GM23338 (cell line): ENCODE results near the gene CSNK1G1. TPM values are rescaled to one million over a fixed set of nuclear protein-coding genes. Genes with fewer than 3 reads are reported as not detected.
"Not testable (repeated sequence)": the region's sequence is repeated elsewhere in the genome, so short reads cannot be mapped to it uniquely, and the experiment has no call there.

Experiments used
- ATAC-seq: fragments of 200-7000 bp; cut with Tn5 transposase; 3 replicates; pipeline ENCODE4 v1.9.1; 2020
- DNase-seq: peaks from one replicate; pipeline ENCODE4 v3.0.0-alpha.2; 2015; ENCODE audit warnings: low spot score
- H2AFZ ChIP-seq: fragments of 200-600 bp; sonication (generic); 2 replicates; pipeline ENCODE4 v1.8.0; 2016; ENCODE audit warnings: antibody characterized with exemption, mild to moderate bottlenecking, moderate library complexity
- H3F3A ChIP-seq: fragments of 200-600 bp; sonication (generic); replicated peaks from 2 replicates; pipeline ENCODE4 v1.8.0; 2017; ENCODE audit warnings: antibody characterized with exemption, mixed run types, low read depth
- H3K27ac ChIP-seq: fragments of 200-600 bp; sonication (generic); 2 replicates; pipeline ENCODE4 v1.6.1; 2016; ENCODE audit warnings: low read depth
- H3K27me3 ChIP-seq: fragments of 200-600 bp; sonication (generic); 2 replicates; pipeline ENCODE4 v1.8.0; 2016; ENCODE audit warnings: mild to moderate bottlenecking, mixed run types, moderate library complexity; ENCODE audit not compliant: insufficient read depth
- H3K36me3 ChIP-seq: fragments of 200-600 bp; sonication (generic); 2 replicates; pipeline ENCODE4 v1.8.0; 2016; ENCODE audit warnings: mild to moderate bottlenecking; ENCODE audit not compliant: insufficient read depth
- H3K4me1 ChIP-seq: fragments of 200-600 bp; sonication (generic); 2 replicates; pipeline ENCODE4 v1.8.0; 2016; ENCODE audit warnings: mild to moderate bottlenecking, moderate library complexity; ENCODE audit not compliant: insufficient read depth
- H3K4me2 ChIP-seq: fragments of 200-600 bp; sonication (generic); 2 replicates; pipeline ENCODE4 v1.7.1; 2017; ENCODE audit warnings: mixed run types
- H3K4me3 ChIP-seq: fragments of 200-600 bp; sonication (generic); 2 replicates; pipeline ENCODE4 v1.6.1; 2016; ENCODE audit warnings: mixed run types
- H3K79me2 ChIP-seq: fragments of 200-600 bp; sonication (generic); replicated peaks from 2 replicates; pipeline ENCODE4 v1.8.0; 2017; ENCODE audit warnings: mild to moderate bottlenecking; ENCODE audit not compliant: insufficient read depth
- H3K9me2 ChIP-seq: fragments of 200-600 bp; sonication (generic); 2 replicates; pipeline ENCODE4 v1.8.0; 2017; ENCODE audit not compliant: insufficient read depth
- H4K20me1 ChIP-seq: fragments of 200-600 bp; sonication (generic); replicated peaks from 2 replicates; pipeline ENCODE4 v1.8.0; 2017; ENCODE audit warnings: mild to moderate bottlenecking; ENCODE audit not compliant: insufficient read depth
- H3K27ac Mint-ChIP-seq: 2 replicates; pipeline ENCODE4 v1.8.0; 2020; ENCODE audit warnings: inconsistent platforms, mild to moderate bottlenecking, moderate library complexity, mixed read lengths
- H3K27me3 Mint-ChIP-seq: 3 replicates; pipeline ENCODE4 v1.8.0; 2022; ENCODE audit warnings: low read depth, mild to moderate bottlenecking, moderate library complexity, mixed read lengths, inconsistent platforms; ENCODE audit not compliant: insufficient read depth, poor library complexity
- H3K36me3 Mint-ChIP-seq: 3 replicates; pipeline ENCODE4 v1.8.0; 2021; ENCODE audit warnings: low read depth, mild to moderate bottlenecking, inconsistent platforms, moderate library complexity, mixed read lengths
- H3K4me1 Mint-ChIP-seq: 3 replicates; pipeline ENCODE4 v1.8.0; 2020; ENCODE audit warnings: mild to moderate bottlenecking, inconsistent platforms, mixed read lengths
- H3K4me3 Mint-ChIP-seq: 3 replicates; pipeline ENCODE4 v1.8.0; 2021; ENCODE audit warnings: moderate library complexity, mild to moderate bottlenecking, inconsistent platforms, mixed read lengths
- H3K9me3 Mint-ChIP-seq: 3 replicates; pipeline ENCODE4 v1.8.0; 2020; ENCODE audit warnings: moderate library complexity, mild to moderate bottlenecking, inconsistent platforms, mixed read lengths
- CREB1 ChIP-seq: fragments of 250-450 bp; sonication (Bioruptor Pico); IDR thresholded peaks from 2 replicates; pipeline ENCODE4 v1.5.0; 2020; ENCODE audit warnings: low read depth, mild to moderate bottlenecking, moderate library complexity
- EZH2phosphoT487 ChIP-seq: fragments of 200-600 bp; sonication (generic); IDR thresholded peaks from one replicate; pipeline ENCODE4 v1.8.1; 2018; ENCODE audit warnings: antibody characterized with exemption; ENCODE audit not compliant: unreplicated experiment
- JUNB ChIP-seq: IDR thresholded peaks from one replicate; pipeline ENCODE4 v1.6.1; 2016; ENCODE audit warnings: antibody characterized with exemption; ENCODE audit not compliant: unreplicated experiment
- POLR2AphosphoS5 ChIP-seq: IDR thresholded peaks from 2 replicates; pipeline ENCODE4 v1.6.1; 2016; ENCODE audit warnings: antibody characterized with exemption, low read depth
- STAT1 ChIP-seq: IDR thresholded peaks from one replicate; pipeline ENCODE4 v1.6.1; 2016; ENCODE audit warnings: antibody characterized with exemption; ENCODE audit not compliant: unreplicated experiment
- ZNF331 ChIP-seq: fragments of 250-450 bp; sonication (Bioruptor Pico); IDR thresholded peaks from 2 replicates; pipeline ENCODE4 v1.5.0; 2020; ENCODE audit warnings: low read depth, mild to moderate bottlenecking, moderate library complexity
- polyA plus RNA-seq: library from polyadenylated mRNA; unstranded; fragments of >200 nt; fragmentation: Nextera tagmentation; extraction: Ambion mirVana; gene quantifications from 2 replicates; pipeline ENCODE4 v1.2.1, GENCODE V29; 2016
- total RNA-seq: library from RNA; depleted of rRNA; stranded (reverse); fragments of >200 nt; shearing (Covaris generic); gene quantifications from 2 replicates; pipeline ENCODE4 v1.2.3, GENCODE V29; 2014
- TF ChIP-seq, protein P1 (sequence below): fragments of 250-450 bp; sonication (Bioruptor Pico); IDR thresholded peaks from 2 replicates; pipeline ENCODE4 v1.5.0; 2020; ENCODE audit warnings: mild to moderate bottlenecking, moderate library complexity

The CSNK1G1 gene
- total and polyA plus RNA-seq, 2 experiments from 2014 or later = 9.3 to 13.4 TPM

DNA sequence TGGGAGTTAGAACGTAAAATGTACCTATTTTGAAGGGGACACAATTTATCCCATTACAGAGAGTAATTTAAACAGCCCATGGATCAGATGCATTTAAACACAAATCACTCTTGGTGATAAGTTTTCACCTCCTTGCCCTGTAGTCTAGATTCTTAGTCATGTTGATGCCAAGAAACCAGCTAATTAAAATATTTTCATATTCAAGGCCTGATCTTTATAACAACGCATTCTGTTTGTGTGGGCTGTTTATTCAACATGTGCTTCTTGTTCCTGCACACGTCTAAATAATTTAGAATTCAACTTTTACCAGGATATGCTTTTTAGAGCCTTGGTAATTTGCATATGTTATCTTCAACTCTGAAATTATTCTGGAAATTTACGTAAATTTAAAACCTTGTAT is 234.4 kb downstream of the CSNK1G1 start:
- Mint-ChIP-seq H3K27ac (no peak overlapping the region), H3K27me3 (no peaks in the 10 kb centered on the region), H3K4me3 (no peak overlapping the region), H3K4me1 (no peaks in the 10 kb centered on the region), H3K36me3 (peaks cover 26% of the 10 kb centered on the region), H3K9me3 (no peaks in the 10 kb centered on the region)
- H2AFZ ChIP-seq = no peak overlapping the region
- H3K4me2 ChIP-seq = no peak overlapping the region
- H3K36me3 ChIP-seq = peaks cover 20% of the 10 kb centered on the region; the same call in 1 of the 2 replicates
- ATAC-seq (no peak), DNase-seq (no peak)
- H3K27ac ChIP-seq = no peak overlapping the region
- H3K9me2 ChIP-seq = no peaks in the 10 kb centered on the region
- no peak for TF ChIP-seq POLR2AphosphoS5
- no peak for TF ChIP-seq EZH2phosphoT487
- H3K27me3 ChIP-seq = no peaks in the 10 kb centered on the region
- no peaks in the 10 kb centered on the region for H3F3A ChIP-seq
- no peak overlapping the region for H3K4me3 ChIP-seq
- H3K4me1 ChIP-seq = no peaks in the 10 kb centered on the region
- no peaks in the 10 kb centered on the region for H3K79me2 ChIP-seq
- H4K20me1 ChIP-seq = no peaks in the 10 kb centered on the region

DNA sequence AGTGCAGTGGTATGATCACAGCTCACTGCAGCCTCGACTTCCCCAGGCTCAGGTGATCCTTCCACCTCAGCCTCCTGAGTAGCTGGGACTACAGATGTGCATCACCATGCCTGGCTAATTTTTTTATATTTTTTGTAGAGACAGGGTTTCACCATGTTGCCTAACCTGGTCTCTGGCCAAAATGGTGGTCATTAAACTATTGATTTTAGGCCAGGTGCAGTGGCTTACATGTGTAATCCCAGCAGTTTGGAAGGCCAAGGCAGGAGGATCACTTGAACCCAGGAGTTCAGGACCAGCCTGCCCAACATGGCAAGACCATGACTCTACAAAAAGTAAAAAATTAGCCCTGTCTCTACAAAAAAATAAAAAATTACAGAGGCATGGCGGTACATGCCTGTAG is 235.7 kb downstream of the CSNK1G1 start:
- H3K4me3 ChIP-seq, H2AFZ ChIP-seq, DNase-seq, H3K27me3 Mint-ChIP-seq, H3K27ac Mint-ChIP-seq, H3K4me1 Mint-ChIP-seq, H3K9me3 Mint-ChIP-seq, H3K4me1 ChIP-seq, H4K20me1 ChIP-seq, H3K9me2 ChIP-seq, H3K27me3 ChIP-seq, H3K79me2 ChIP-seq, H3K4me3 Mint-ChIP-seq, H3K4me2 ChIP-seq, H3F3A ChIP-seq, H3K27ac ChIP-seq, ATAC-seq: not testable (repeated sequence)
- H3K36me3 Mint-ChIP-seq = peaks cover 21% of the 10 kb centered on the region; the same call in 2 of the 3 replicates
- peaks cover 20% of the 10 kb centered on the region; the same call in 1 of the 2 replicates for H3K36me3 ChIP-seq

DNA sequence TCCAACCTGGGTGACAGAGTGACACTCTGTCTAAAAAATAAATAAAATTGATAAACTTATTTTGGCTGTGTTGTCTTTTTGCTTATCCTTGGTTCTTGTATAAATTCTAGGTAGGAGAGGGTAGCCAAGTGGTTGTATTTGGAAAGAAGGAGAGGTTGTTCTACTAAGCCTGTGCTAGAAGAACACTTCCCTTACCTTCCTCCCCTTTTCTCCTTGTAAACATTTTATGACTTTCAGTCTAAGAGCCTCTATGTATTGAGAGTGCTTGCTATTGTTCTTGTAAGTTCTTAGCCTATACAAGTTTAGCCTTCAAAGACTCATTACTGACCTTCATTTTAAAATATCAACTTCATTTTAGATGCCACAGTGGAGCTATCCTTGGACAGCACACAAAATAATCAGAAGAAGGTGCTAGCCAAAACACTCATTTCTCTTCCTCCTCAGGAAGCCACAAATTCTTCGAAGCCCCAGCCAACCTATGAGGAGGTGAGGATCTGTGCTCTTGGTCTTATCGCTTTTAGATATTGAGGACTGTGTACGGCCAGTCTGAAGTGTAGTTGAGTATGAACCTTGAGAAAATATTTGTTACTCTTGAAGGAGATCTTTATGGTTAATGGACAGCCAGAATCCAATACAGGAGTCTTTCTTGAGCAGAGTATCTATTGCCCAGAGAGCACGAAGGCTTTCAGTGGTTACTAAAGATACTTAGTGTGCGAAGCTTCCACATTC is 238.1 kb downstream of the CSNK1G1 start:
- Mint-ChIP-seq H3K4me3 (no peak overlapping the region), H3K27ac (no peak overlapping the region), H3K27me3 (no peaks in the 10 kb centered on the region), H3K36me3 (peaks cover 30% of the 10 kb centered on the region; the same call in 2 of the 3 replicates), H3K9me3 (no peaks in the 10 kb centered on the region), H3K4me1 (no peaks in the 10 kb centered on the region)
- Histone ChIP-seq H3K4me3 (no peak overlapping the region), H3K36me3 (peaks cover 15% of the 10 kb centered on the region; the same call in 1 of the 2 replicates), H3K79me2 (no peaks in the 10 kb centered on the region), H2AFZ (no peak overlapping the region), H3K27ac (no peak overlapping the region), H4K20me1 (no peaks in the 10 kb centered on the region), H3K4me2 (no peak overlapping the region), H3F3A (no peaks in the 10 kb centered on the region), H3K27me3 (no peaks in the 10 kb centered on the region), H3K4me1 (no peaks in the 10 kb centered on the region), H3K9me2 (no peaks in the 10 kb centered on the region)
- TF ChIP-seq POLR2AphosphoS5 (no peak), CREB1 (CRISPR knock-in tag) (no peak), JUNB (no peak), STAT1 (no peak), ZNF331 (CRISPR knock-in tag) (no peak)
- TF ChIP-seq, protein P1, sequence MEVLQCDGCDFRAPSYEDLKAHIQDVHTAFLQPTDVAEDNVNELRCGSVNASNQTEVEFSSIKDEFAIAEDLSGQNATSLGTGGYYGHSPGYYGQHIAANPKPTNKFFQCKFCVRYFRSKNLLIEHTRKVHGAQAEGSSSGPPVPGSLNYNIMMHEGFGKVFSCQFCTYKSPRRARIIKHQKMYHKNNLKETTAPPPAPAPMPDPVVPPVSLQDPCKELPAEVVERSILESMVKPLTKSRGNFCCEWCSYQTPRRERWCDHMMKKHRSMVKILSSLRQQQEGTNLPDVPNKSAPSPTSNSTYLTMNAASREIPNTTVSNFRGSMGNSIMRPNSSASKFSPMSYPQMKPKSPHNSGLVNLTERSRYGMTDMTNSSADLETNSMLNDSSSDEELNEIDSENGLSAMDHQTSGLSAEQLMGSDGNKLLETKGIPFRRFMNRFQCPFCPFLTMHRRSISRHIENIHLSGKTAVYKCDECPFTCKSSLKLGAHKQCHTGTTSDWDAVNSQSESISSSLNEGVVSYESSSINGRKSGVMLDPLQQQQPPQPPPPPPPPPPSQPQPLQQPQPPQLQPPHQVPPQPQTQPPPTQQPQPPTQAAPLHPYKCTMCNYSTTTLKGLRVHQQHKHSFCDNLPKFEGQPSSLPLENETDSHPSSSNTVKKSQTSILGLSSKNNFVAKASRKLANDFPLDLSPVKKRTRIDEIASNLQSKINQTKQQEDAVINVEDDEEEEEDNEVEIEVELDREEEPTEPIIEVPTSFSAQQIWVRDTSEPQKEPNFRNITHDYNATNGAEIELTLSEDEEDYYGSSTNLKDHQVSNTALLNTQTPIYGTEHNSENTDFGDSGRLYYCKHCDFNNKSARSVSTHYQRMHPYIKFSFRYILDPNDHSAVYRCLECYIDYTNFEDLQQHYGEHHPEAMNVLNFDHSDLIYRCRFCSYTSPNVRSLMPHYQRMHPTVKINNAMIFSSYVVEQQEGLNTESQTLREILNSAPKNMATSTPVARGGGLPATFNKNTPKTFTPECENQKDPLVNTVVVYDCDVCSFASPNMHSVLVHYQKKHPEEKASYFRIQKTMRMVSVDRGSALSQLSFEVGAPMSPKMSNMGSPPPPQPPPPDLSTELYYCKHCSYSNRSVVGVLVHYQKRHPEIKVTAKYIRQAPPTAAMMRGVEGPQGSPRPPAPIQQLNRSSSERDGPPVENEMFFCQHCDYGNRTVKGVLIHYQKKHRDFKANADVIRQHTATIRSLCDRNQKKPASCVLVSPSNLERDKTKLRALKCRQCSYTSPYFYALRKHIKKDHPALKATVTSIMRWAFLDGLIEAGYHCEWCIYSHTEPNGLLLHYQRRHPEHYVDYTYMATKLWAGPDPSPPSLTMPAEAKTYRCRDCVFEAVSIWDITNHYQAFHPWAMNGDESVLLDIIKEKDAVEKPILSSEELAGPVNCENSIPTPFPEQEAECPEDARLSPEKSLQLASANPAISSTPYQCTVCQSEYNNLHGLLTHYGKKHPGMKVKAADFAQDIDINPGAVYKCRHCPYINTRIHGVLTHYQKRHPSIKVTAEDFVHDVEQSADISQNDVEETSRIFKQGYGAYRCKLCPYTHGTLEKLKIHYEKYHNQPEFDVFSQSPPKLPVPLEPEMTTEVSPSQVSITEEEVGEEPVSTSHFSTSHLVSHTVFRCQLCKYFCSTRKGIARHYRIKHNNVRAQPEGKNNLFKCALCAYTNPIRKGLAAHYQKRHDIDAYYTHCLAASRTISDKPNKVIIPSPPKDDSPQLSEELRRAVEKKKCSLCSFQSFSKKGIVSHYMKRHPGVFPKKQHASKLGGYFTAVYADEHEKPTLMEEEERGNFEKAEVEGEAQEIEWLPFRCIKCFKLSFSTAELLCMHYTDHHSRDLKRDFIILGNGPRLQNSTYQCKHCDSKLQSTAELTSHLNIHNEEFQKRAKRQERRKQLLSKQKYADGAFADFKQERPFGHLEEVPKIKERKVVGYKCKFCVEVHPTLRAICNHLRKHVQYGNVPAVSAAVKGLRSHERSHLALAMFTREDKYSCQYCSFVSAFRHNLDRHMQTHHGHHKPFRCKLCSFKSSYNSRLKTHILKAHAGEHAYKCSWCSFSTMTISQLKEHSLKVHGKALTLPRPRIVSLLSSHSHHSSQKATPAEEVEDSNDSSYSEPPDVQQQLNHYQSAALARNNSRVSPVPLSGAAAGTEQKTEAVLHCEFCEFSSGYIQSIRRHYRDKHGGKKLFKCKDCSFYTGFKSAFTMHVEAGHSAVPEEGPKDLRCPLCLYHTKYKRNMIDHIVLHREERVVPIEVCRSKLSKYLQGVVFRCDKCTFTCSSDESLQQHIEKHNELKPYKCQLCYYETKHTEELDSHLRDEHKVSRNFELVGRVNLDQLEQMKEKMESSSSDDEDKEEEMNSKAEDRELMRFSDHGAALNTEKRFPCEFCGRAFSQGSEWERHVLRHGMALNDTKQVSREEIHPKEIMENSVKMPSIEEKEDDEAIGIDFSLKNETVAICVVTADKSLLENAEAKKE (CRISPR knock-in tag) = no peak
- ATAC-seq (no peak), DNase-seq (no peak)
